ENCODE results near the gene VTN.
A peak's percentile ranks its signal among the peaks of the same experiment; 100 is the strongest.

The VTN gene

GRCh38 chr17:28338056-28338768 lies 31.9 kb downstream of the VTN start:
- H3K4me1 ChIP-seq (ENCODE audit: insufficient read depth, low read length) = peaks cover 38% of the 10 kb centered on the region
- DNase-seq = no peak
- TF ChIP-seq EZH2 (IDR thresholded peaks at IDR 0.05; ENCODE audit: borderline replicate concordance, low read depth, low read length, severe bottlenecking) (no peak), CTCF (IDR thresholded peaks at IDR 0.05; ENCODE audit: borderline replicate concordance, extremely low read depth, low read length, poor library complexity, severe bottlenecking) (no peak)
- no peak overlapping the region for H3K4me2 ChIP-seq (ENCODE audit: insufficient read depth, low read length)
- peaks cover 56% of the 10 kb centered on the region for H3K79me2 ChIP-seq (ENCODE audit: insufficient read depth, low read length)
- peaks cover 3% of the 10 kb centered on the region; the same call in 1 of the 2 replicates for H4K20me1 ChIP-seq (ENCODE audit: insufficient read depth, low read length)
- no peaks in the 10 kb centered on the region for H3K9me3 ChIP-seq (ENCODE audit: insufficient read depth, low read length, severe bottlenecking)
- no peak overlapping the region for H2AFZ ChIP-seq (ENCODE audit: low read depth, low read length)
- no peak for ATAC-seq (ENCODE audit: insufficient read depth, low read depth)
- no peaks in the 10 kb centered on the region for H3K27me3 ChIP-seq (ENCODE audit: insufficient read depth, low read length, poor library complexity)
- H3K4me3 ChIP-seq (ENCODE audit: low read depth in 1 of 2, low read length in 2 of 2) = no peak overlapping the region
- no peak overlapping the region for H3K9ac ChIP-seq (ENCODE audit: low read depth, low read length)
- peaks cover 29% of the 10 kb centered on the region for H3K36me3 ChIP-seq (ENCODE audit: insufficient read depth, low read length)
- H3K27ac ChIP-seq (ENCODE audit: low read length) = no peak overlapping the region

- Histone ChIP-seq H3K9ac (ENCODE audit: low read depth, low read length) (peak overlapping the region; percentile 73), H3K27ac (ENCODE audit: low read length) (peak overlapping the region; percentile 73), H3K27me3 (ENCODE audit: insufficient read depth, low read length, poor library complexity) (no peaks in the 10 kb centered on the region), H3K79me2 (ENCODE audit: insufficient read depth, low read length) (peaks cover 61% of the 10 kb centered on the region), H3K4me2 (ENCODE audit: insufficient read depth, low read length) (peak overlapping the region; percentile 87), H2AFZ (ENCODE audit: low read depth, low read length) (peak overlapping the region; percentile 84), H3K4me1 (ENCODE audit: insufficient read depth, low read length) (peaks cover 45% of the 10 kb centered on the region), H3K4me3 (ENCODE audit: low read depth in 1 of 2, low read length in 2 of 2) (peak overlapping the region; percentile 80 to 91), H4K20me1 (ENCODE audit: insufficient read depth, low read length) (no peaks in the 10 kb centered on the region; the same call in none of the 2 replicates), H3K36me3 (ENCODE audit: insufficient read depth, low read length) (peaks cover 13% of the 10 kb centered on the region), H3K9me3 (ENCODE audit: insufficient read depth, low read length, severe bottlenecking) (no peaks in the 10 kb centered on the region)
- TF ChIP-seq CTCF (IDR thresholded peaks at IDR 0.05; ENCODE audit: borderline replicate concordance, extremely low read depth, low read length, poor library complexity, severe bottlenecking) = no peak
- no peak for TF ChIP-seq EZH2 (IDR thresholded peaks at IDR 0.05; ENCODE audit: borderline replicate concordance, low read depth, low read length, severe bottlenecking)
- DNase-seq (peak; percentile 45), ATAC-seq (ENCODE audit: insufficient read depth, low read depth) (no peak; the same call in 2 of the 3 replicates)
These were observed 33.9 kb downstream of the VTN start for GRCh38 chr17:28335959-28336871.

- H3K9ac ChIP-seq (ENCODE audit: low read depth, low read length) = peak within 1 kb of the TSS; percentile 73
- H3K27me3 ChIP-seq (ENCODE audit: insufficient read depth, low read length, poor library complexity) = no peaks in the 10 kb centered on the region
- peaks cover 16% of the 10 kb centered on the region for H3K36me3 ChIP-seq (ENCODE audit: insufficient read depth, low read length)
- H2AFZ ChIP-seq (ENCODE audit: low read depth, low read length) = peak within 1 kb of the TSS; percentile 85
- no peaks in the 10 kb centered on the region; the same call in none of the 2 replicates for H4K20me1 ChIP-seq (ENCODE audit: insufficient read depth, low read length)
- DNase-seq = peak; percentile 99
- ATAC-seq (ENCODE audit: insufficient read depth, low read depth) = peak; percentile 97
- H3K4me2 ChIP-seq (ENCODE audit: insufficient read depth, low read length) = peak within 1 kb of the TSS; percentile 95
- no peaks in the 10 kb centered on the region for H3K9me3 ChIP-seq (ENCODE audit: insufficient read depth, low read length, severe bottlenecking)
- H3K4me1 ChIP-seq (ENCODE audit: insufficient read depth, low read length) = peaks cover 45% of the 10 kb centered on the region
- peaks cover 61% of the 10 kb centered on the region for H3K79me2 ChIP-seq (ENCODE audit: insufficient read depth, low read length)
- TF ChIP-seq CTCF (IDR thresholded peaks at IDR 0.05; ENCODE audit: borderline replicate concordance, extremely low read depth, low read length, poor library complexity, severe bottlenecking) (no peak), EZH2 (IDR thresholded peaks at IDR 0.05; ENCODE audit: borderline replicate concordance, low read depth, low read length, severe bottlenecking) (no peak)
- H3K4me3 ChIP-seq (ENCODE audit: low read depth in 1 of 2, low read length in 2 of 2) = peak within 1 kb of the TSS; percentile 80 to 91
- H3K27ac ChIP-seq (ENCODE audit: low read length) = peak within 1 kb of the TSS; percentile 73
These were observed 34.7 kb downstream of the VTN start, which contains the start of the genes IFT20 and TNFAIP1 for GRCh38 chr17:28335201-28335958. Gene IFT20, minus strand, starts transcription at chr17:28335472. Its CDS starts 3,487 bp downstream, at chr17:28331985. Gene TNFAIP1, plus strand, starts transcription at chr17:28335761. Its CDS starts 3,761 bp downstream, at chr17:28339522.

Measured in DND-41 (cell line).